LNCaP clone FGC (cell line): ENCODE results near the gene HRH1.
"Not testable (repeated sequence)": the region's sequence is repeated elsewhere in the genome, so short reads cannot be mapped to it uniquely, and the experiment has no call there.

ENCODE experiments used
- DNase-seq: peaks from one replicate; pipeline ENCODE4 v3.0.0-alpha.2; 2011; ENCODE audit warnings: low read depth
- H3K4me3 ChIP-seq: 2 replicates; pipeline ENCODE4 v1.5.1; 2011; ENCODE audit warnings: mild to moderate bottlenecking, low read depth, low read length, control low read depth
- TF ChIP-seq, protein P1 (sequence below): IDR thresholded peaks from 2 replicates; pipeline ENCODE4 v1.5.1; 2012; ENCODE audit warnings: mild to moderate bottlenecking; ENCODE audit not compliant: control insufficient read depth, insufficient read depth; ENCODE audit errors: extremely low read depth

Gene HRH1, protein sequence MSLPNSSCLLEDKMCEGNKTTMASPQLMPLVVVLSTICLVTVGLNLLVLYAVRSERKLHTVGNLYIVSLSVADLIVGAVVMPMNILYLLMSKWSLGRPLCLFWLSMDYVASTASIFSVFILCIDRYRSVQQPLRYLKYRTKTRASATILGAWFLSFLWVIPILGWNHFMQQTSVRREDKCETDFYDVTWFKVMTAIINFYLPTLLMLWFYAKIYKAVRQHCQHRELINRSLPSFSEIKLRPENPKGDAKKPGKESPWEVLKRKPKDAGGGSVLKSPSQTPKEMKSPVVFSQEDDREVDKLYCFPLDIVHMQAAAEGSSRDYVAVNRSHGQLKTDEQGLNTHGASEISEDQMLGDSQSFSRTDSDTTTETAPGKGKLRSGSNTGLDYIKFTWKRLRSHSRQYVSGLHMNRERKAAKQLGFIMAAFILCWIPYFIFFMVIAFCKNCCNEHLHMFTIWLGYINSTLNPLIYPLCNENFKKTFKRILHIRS

DNA sequence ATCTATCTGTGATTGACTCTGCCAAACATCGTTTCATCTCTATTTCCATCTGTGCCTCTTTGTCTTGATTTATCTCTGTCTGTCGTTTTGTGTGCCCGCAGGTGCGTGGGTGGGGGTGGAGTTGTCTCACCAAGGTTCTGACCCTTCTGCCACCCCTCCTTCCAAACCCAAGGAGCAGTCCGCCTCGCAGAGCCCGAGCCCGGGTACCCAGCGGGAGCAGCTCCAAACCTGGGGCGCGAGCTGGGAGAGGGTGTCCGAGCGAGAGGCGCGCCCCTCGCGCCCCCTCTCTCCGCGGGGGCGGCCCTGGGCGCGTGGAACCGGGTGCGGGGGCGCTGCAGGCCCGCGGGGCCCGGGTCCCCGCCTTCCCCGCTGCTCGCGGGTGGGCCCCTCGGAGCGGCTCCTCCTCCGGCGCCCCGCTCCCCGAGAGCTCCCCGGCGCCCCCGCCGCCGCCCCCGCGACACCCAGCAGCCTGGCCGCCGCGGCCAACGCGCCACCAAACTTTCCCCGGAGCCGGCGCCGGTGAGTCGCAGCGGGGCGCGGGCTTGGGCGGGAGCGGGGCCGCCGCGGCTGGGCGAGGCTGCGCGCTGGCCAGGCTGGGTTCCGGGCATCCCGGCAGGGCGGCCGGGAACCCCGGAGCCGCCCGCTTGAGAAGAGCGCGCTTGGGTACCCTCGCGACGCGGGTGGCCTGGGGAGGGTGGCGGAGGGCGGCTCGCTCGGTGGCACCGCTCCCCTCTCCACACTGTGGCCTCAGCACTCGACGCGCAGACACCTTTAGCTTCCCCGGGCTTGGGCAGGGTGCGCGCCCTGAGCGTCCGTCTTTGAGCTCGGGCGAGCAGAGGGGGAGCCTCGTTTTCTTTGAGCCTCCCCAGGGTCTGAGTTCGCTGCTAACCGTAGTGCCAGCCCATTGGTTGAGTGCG, at the start of gene HRH1:
TSS of gene HRH1 (plus strand) at position 458 of the 917 bp plus-strand sequence. CDS start 104,545 bp downstream, outside the sequence.
- TF ChIP-seq, protein P1, sequence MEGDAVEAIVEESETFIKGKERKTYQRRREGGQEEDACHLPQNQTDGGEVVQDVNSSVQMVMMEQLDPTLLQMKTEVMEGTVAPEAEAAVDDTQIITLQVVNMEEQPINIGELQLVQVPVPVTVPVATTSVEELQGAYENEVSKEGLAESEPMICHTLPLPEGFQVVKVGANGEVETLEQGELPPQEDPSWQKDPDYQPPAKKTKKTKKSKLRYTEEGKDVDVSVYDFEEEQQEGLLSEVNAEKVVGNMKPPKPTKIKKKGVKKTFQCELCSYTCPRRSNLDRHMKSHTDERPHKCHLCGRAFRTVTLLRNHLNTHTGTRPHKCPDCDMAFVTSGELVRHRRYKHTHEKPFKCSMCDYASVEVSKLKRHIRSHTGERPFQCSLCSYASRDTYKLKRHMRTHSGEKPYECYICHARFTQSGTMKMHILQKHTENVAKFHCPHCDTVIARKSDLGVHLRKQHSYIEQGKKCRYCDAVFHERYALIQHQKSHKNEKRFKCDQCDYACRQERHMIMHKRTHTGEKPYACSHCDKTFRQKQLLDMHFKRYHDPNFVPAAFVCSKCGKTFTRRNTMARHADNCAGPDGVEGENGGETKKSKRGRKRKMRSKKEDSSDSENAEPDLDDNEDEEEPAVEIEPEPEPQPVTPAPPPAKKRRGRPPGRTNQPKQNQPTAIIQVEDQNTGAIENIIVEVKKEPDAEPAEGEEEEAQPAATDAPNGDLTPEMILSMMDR, result no peak
- no peak for DNase-seq
- H3K4me3 ChIP-seq, result no peak within 1 kb of the TSS

DNA sequence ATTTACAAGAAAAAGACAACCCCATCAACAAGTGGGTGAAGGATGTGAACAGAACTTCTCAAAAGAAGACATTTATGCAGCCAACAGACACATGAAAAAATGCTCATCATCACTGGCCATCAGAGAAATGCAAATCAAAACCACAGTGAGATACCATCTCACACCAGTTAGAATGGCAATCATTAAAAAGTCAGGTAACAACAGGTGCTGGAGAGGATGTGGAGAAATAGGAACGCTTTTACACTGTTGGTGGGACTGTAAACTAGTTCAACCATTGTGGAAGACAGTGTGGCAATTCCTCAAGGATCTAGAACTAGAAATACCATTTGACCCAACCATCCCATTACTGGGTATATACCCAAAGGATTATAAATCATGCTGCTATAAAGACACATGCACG, 41.0 kb upstream of the HRH1 start:
- DNase-seq, H3K4me3 ChIP-seq: not testable (repeated sequence)

DNA sequence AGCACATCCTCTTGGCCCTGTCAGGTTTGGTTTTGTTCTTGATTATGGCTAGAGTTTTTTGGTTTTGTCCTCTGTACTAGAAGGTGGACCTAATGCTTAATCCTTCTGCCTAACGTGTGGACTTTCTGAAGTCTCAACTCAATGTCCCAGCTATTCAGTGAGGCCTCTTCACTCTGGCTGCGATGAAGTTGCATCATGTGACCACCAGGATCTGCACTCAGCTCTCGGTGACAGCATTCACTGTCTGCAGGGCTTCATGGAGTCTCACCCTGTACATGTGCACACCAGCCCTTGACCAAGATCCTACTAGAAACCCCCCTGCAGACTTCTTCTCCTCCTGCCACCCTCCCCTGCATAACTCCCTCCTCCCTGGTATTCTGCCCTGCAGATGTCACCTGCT, 38.7 kb upstream of the HRH1 start:
- H3K4me3 ChIP-seq, result no peak overlapping the region
- TF ChIP-seq, protein P1, result no peak
- DNase-seq, result no peak

DNA sequence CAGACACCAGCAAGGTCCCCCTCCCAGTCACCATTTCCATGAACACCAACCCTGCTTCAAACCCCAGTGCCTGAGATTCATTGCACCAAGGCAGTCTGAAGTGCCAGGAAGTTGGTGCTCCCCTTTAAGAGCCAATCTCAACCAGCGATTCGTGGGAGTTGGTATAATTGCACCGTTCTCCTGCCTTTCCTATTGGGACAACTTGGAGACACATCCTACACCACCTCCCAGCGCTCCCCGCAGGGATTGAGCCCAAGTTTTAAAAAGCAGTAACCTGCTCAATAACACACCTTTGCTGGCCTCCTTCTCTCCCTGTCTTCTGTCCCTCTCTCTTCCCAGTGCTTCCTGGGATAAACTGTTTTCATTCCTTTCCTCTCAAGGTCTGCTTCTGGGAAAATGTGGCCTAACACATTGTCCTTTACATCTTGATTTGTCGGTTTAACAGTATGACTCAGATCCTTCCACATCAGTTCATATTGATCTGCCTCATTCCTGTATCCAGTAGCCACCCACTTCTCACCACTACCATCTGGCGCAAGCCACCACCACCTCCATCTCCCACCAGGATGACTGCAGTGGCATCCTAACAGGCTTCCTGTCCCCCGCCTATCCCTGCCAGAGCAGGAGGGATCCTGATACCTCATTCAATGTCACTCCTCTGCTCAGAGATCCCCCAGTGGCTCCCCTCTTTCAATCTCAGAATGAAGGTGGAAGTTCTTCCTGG, 37.8 kb upstream of the HRH1 start:
- TF ChIP-seq, protein P1, result no peak
- DNase-seq, result no peak
- H3K4me3 ChIP-seq, result no peak overlapping the region

DNA sequence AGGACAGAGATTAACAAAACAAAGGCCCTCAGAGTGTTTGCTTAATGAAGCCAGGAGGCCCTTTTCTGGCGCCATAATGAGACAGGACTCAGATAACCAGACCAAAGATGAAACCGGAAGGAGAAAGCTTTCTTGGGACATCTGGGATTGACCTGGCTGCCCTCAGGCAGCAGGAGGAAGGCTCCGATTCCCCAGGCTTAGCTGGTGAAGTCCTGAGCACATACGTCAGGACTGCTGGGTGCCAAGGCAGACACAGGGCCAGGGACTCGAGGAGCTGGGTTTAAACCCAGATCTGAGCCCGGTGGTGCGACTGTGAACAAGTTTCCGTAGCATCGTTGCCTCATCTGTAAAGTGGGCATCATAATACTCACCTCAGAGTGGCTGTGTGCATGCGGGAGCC, 36.7 kb upstream of the HRH1 start:
- no peak overlapping the region for H3K4me3 ChIP-seq
- DNase-seq, result no peak
- TF ChIP-seq, protein P1, result no peak

DNA sequence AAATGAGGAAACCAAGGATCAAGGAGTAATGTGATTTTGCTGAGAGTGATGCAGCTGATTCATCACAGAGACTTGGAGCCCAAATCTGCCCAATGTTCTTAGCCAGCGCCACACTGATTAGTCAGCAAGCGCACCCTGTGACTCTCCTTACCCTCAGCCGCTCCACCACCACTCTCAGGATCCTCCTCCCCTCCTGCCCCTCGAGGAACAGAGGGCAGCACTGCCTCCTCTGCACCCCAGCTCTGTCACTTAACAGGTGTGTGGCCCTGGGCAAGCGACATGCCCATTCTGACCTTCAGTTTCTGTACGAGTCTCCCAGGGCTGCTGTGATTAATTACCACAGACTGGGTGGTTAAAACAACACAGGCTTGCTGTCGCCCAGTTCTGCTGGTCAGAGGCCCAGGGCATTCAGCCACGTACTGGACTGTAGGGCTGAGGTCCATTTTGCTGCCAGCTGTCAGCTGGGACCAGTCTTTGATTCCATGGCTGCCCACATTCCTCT, 36.1 kb upstream of the HRH1 start:
- TF ChIP-seq, protein P1, result no peak
- no peak overlapping the region for H3K4me3 ChIP-seq
- no peak for DNase-seq
